ENCODE results near the gene SPEN.
A peak's percentile ranks its signal among the peaks of the same experiment; 100 is the strongest.

SPEN gene

GRCh38 chr1:15950763-15951295, 103.3 kb downstream of the SPEN start (continued):
- TF ChIP-seq KLF10 (tag by site-specific recombination; IDR thresholded peaks at IDR 0.05), result 0 out of 2 replicates have a peak, but pooled peaks have one; percentile 33
- TF ChIP-seq BCL11B (tag by site-specific recombination; IDR thresholded peaks at IDR 0.05; ENCODE audit: low read depth), result no peak
- no peak for TF ChIP-seq ZNF146 (tag by site-specific recombination; IDR thresholded peaks at IDR 0.05)
- peak; percentile 64 for TF ChIP-seq ZIC2 (tag by site-specific recombination; IDR thresholded peaks at IDR 0.05)
- TF ChIP-seq ZNF221 (tag by site-specific recombination; IDR thresholded peaks at IDR 0.05; ENCODE audit: borderline replicate concordance), result no peak

GRCh38 chr1:15951341-15952153, 104.0 kb downstream of the SPEN start:
- H3K9me3 ChIP-seq (ENCODE audit: control insufficient read depth, insufficient read depth, low read depth, low read length), result no peaks in the 10 kb centered on the region
- no peak overlapping the region for H3K27ac ChIP-seq (ENCODE audit: extremely low read depth, low read depth, low read length)
- no peak overlapping the region for H3K4me3 ChIP-seq (ENCODE audit: low read depth, low read length)
- H3K4me1 ChIP-seq (ENCODE audit: control insufficient read depth, insufficient read depth, low read length), result peaks cover 12% of the 10 kb centered on the region
- peaks cover 0 to 63% of the 10 kb centered on the region in 2 experiments; a peak in 2 of 3 replicates for H3K36me3 ChIP-seq (ENCODE audit: control insufficient read depth in 2 of 2, insufficient read depth in 1 of 2, low read length in 2 of 2)
- CTCF ChIA-PET, result interaction anchor here (0.7 to 3.1 kb wide), 8 partner anchors 9 to 160 kb away, joined by 3 to 19 read pairs (median 3); no protein-coding TSS in a partner anchor
- TF ChIP-seq FEZF1 (tag by site-specific recombination; IDR thresholded peaks at IDR 0.05), result no peak
- TF ChIP-seq PRDM10 (tag by site-specific recombination; IDR thresholded peaks at IDR 0.05), result peak; percentile 43
- 0 out of 2 replicates have a peak, but pooled peaks have one; percentile 16 for TF ChIP-seq SP2 (tag by site-specific recombination; IDR thresholded peaks at IDR 0.05)
- POLR2A ChIA-PET, result interaction anchor here (0.6 to 2.2 kb wide), 3 partner anchors 24 to 118 kb away, joined by 3 to 6 read pairs (median 3); partner anchors contain the start of gene ZBTB17

- no peaks in the 10 kb centered on the region for H3K9me3 ChIP-seq (ENCODE audit: control insufficient read depth, insufficient read depth, low read depth, low read length)
- ChIA-PET POLR2A (interaction anchor here (2.2 kb wide), 1 partner anchor 23 kb away, joined by 6 read pairs; the partner anchor contains the start of gene ZBTB17), CTCF (interaction anchor here (0.9 to 1.3 kb wide), 3 partner anchors 14 to 160 kb away, joined by 3 to 4 read pairs (median 3); no protein-coding TSS in a partner anchor)
- H3K4me1 ChIP-seq (ENCODE audit: control insufficient read depth, insufficient read depth, low read length), result peaks cover 13% of the 10 kb centered on the region
- H3K36me3 ChIP-seq (ENCODE audit: control insufficient read depth in 2 of 2, insufficient read depth in 1 of 2, low read length in 2 of 2), result peaks cover 0 to 53% of the 10 kb centered on the region in 2 experiments; a peak in 2 of 3 replicates
- H3K27ac ChIP-seq (ENCODE audit: extremely low read depth, low read depth, low read length), result no peak overlapping the region
- no peak overlapping the region for H3K4me3 ChIP-seq (ENCODE audit: low read depth, low read length)
- TF ChIP-seq ZBTB48 (tag by site-specific recombination; IDR thresholded peaks at IDR 0.05), result no peak
- no peak for TF ChIP-seq OVOL3 (tag by site-specific recombination; IDR thresholded peaks at IDR 0.05)
- peak; percentile 59; the same call in 1 of the 2 replicates for TF ChIP-seq ZFP69B (tag by site-specific recombination; IDR thresholded peaks at IDR 0.05)
- TF ChIP-seq KLF10 (tag by site-specific recombination; IDR thresholded peaks at IDR 0.05), result no peak
- no peak for TF ChIP-seq ZNF133 (tag by site-specific recombination; IDR thresholded peaks at IDR 0.05)
- TF ChIP-seq ZBTB20 (tag by site-specific recombination; IDR thresholded peaks at IDR 0.05), result peak; percentile 86
- no peak for TF ChIP-seq ZNF530 (tag by site-specific recombination; IDR thresholded peaks at IDR 0.05; ENCODE audit: low read depth)
- peak; percentile 94 for TF ChIP-seq ZNF600 (tag by site-specific recombination; IDR thresholded peaks at IDR 0.05)
- peak; percentile 59 for TF ChIP-seq ZNF692 (tag by site-specific recombination; IDR thresholded peaks at IDR 0.05)
These were observed 105.1 kb downstream of the SPEN start for GRCh38 chr1:15952317-15953258.
